Activated CD8-positive, alpha-beta memory T cell treated with anti-CD3 and anti-CD28 coated beads for 36 hours (primary cell): ENCODE data around the gene DNAJC17. TPM values are rescaled to one million over a fixed set of nuclear protein-coding genes. Genes with fewer than 3 reads are reported as not detected.

Experiments used
- CTCF ChIA-PET: fragments of 350-600 bp; sonication (Branson Sonifier 250); formaldehyde crosslinking; loops from one replicate; lab custom pipeline; 2021; ENCODE audit warnings: antibody characterized with exemption; lab: Charles Lee
- POLR2A ChIA-PET: fragments of 350-600 bp; sonication (Branson Sonifier 250); formaldehyde crosslinking; loops from one replicate; lab custom pipeline; 2021; ENCODE audit warnings: antibody characterized with exemption; lab: Charles Lee
- total RNA-seq, 2 experiments: library from RNA; stranded (reverse); gene quantifications; one replicate each; pipeline ENCODE4 v1.2.3, GENCODE V29; 2021

DNAJC17 gene
- total RNA-seq, 2 experiments from 2014 or later: 44.9 to 48.1 TPM

DNA sequence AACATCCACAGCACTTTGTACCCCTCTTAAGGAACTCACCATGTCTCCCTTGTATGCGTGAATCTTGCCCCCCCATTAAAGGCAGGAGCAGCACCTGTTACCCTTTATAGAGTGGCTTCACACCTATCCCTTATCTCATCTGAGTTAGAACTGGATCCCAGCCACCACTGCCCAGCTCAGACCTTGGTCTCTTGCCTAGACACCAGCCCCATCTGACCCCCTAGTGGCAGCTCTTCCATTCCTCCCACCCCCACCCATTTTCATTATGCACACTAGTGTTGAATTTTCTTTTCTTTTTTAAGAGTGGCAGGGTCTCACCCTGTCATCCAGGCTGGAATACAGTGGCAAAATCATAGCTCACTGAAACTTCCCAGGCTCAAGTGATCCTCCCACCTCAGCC is 3.6 kb downstream of the DNAJC17 start:
- ChIA-PET POLR2A (interaction anchor here (0.6 kb wide), 1 partner anchor 27 kb away, joined by 4 read pairs; no protein-coding TSS in a partner anchor), CTCF (interaction anchor here (0.7 to 1.5 kb wide), 3 partner anchors 10 to 18 kb away, joined by 3 to 4 read pairs (median 3); no protein-coding TSS in a partner anchor)

DNA sequence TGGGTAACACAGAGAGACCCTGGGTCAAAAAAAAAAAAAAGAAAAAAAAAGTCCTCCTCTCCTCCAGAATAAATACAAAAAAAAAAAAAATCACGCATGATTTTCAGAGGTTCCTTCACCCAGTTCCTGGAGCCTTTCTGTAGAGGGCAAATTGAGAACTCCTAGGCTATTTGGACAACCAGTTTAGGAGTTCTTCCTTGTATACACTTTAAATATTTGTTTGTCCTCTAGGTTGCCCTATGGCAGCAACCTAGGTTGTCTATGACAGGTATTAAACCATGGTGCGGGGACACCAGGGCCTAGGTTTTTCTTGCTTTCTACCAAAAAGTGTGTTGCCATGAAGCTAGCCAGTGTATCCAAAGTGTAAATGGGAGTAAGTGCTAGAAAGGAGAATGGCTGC is 4.2 kb downstream of the DNAJC17 start:
- POLR2A ChIA-PET: no interaction called here
- CTCF ChIA-PET: interaction anchor here (0.7 kb wide), 1 partner anchor 17 kb away, joined by 4 read pairs; no protein-coding TSS in a partner anchor

DNA sequence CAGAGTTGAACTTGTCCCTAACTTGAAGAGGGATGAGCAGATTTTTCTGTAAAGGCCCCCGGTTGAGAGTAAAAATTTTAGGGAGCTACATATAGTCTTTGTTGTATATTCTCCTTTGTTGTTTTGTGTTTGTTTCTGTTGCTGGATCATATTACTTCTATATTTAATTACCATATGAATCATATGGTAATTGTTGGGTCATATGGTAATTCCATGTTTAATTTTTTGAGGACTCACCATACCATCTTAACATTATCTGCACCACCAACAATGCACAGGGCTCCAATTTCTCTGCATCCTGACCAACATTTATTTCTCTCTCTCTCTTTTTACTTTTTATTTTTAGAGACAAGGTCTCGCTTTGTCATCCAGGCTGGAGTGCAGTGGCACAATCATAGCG is 7.8 kb downstream of the DNAJC17 start:
- CTCF ChIA-PET: no interaction called here
- POLR2A ChIA-PET: no interaction called here

DNA sequence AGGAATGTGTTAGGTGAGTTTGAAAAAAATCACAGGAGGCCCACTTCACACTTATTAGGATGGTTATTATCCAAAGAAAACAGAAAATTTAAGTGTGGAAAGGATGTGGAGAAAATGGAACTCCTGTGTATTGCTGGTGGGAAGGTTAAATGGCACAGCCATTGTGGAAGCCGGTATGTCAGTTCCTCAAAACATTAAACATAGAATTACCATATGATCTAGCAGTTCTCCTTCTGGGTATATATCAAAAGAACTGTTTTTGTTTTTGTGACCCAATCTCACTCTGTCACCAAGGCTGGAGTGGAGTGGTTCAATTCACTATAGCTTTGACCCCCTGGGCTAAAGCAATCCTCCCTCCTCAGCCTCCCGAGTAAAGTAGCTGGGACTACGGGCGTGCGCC is 10.8 kb downstream of the DNAJC17 start:
- CTCF ChIA-PET: no interaction called here
- POLR2A ChIA-PET: no interaction called here

DNA sequence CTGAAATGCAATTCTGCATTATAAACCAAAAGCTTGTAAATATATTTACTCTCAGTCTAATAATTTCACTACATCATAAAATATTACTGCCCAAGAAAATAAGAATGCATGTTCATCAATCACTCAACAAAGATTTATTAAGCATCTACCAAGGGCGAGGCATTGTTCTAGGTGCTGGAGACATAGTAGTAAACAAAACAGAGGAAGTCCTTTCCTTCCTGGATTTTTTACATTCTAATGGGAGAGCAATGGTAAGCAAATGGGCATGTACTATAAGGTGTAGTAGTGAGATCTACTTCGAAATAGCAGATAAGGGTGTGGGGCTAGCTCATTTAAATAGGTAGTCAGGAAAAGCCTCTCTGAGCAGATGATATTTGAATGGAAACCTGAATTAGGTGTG is 11.2 kb downstream of the DNAJC17 start:
- CTCF ChIA-PET: no interaction called here
- POLR2A ChIA-PET: no interaction called here

DNA sequence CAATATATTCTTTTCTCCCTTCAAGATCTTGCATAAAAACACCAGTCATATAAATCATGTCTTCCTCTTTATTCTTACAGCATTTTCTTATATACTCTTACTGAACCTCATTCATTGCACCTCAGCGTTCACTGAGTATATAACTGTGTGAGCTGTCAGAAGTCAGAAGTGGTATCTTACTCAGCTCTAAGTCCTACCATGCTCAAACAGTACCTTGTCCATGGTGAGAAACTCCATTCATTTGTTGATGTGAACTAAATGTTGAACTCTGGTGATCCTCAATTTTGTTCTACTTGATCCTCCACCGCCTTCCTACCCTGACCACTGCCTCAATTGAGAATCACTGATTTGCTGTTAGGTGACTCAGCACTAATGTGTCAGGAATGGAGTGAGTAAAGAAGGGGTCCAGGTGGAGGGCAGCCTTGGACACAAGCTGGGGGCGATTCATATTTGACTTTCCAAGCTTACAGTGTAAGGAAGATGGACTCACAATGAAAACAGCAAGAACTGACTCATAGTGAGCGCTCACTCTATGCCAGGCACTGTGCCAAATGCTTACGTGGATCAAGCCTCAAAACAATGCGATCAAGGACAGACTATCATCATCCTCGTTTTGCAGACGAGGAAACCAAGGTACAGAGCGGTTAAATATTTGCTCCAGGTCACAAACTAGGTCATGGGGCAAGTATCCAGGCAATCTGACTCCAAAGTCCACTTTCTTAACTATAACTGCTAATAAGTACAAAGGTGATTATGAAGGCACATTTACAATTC is 13.9 kb downstream of the DNAJC17 start:
- ChIA-PET POLR2A (no interaction called here), CTCF (interaction anchor here (0.6 to 1.4 kb wide), 3 partner anchors 10 to 90 kb away, joined by 3 to 5 read pairs (median 3); no protein-coding TSS in a partner anchor)

DNA sequence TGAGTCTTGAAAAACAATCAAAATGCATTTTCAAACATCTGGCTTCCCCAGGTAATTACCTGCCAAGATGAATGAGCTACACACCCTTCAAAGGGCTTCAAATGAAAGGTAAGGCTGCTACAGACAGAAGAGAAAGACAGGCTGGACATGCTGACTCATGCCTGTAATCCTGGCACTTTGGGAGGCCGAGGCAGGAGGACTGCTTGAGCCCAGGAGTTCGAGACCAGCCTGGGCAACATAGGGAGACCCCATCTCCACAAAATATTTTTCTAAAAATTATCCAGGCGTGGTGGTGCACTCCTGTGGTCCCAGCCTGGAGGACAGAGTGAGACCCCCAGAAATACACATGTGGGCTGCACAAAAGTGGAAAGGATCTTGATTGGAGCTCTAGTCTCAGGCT is 14.9 kb downstream of the DNAJC17 start:
- ChIA-PET POLR2A (no interaction called here), CTCF (interaction anchor here (1.2 to 1.5 kb wide), 2 partner anchors 10 to 23 kb away, joined by 4 to 5 read pairs; partner anchors contain the start of gene C15orf62)

DNA sequence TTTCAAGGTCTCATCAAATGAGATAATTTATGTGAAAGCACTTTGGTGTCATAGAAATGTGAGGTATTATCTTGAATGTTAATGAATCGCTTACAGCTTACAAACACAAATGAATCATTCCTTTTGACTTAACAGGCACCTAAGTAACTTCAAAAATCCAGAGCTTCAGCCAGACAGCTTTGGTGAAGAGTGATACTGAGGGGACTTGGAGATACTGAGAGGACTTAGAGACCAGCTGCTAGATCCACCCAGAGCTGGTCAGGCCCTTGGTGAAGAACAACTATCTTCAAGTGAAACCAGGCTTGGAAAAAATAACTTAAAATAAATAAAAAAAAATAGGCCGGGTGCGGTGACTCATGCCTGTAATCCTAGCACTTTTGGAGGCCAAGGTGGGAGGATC is 16.6 kb downstream of the DNAJC17 start:
- POLR2A ChIA-PET: no interaction called here
- CTCF ChIA-PET: interaction anchor here (0.8 to 1.0 kb wide), 2 partner anchors 12 to 15 kb away, joined by 3 read pairs; no protein-coding TSS in a partner anchor

DNA sequence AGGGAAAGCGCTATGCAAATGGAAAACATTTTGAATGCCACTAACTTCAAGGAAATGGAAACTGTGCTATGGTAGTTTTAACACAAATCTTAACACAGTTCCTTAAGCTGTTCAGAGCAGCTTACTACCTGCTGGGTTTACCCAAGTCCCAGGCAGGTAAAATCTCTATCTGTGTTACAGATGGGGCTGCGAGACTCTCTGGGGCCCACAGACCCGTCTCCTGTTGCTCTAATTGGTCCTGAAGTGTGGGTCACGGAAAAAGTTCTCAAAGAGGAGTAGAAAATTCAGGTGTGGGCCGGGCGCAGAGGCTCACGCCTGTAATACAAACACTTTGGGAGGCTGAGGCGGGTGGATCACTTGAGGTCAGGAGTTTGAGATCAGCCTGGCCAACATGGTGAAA is 17.3 kb downstream of the DNAJC17 start:
- CTCF ChIA-PET: interaction anchor here (1.0 kb wide), 1 partner anchor 16 kb away, joined by 3 read pairs; no protein-coding TSS in a partner anchor
- POLR2A ChIA-PET: no interaction called here

DNA sequence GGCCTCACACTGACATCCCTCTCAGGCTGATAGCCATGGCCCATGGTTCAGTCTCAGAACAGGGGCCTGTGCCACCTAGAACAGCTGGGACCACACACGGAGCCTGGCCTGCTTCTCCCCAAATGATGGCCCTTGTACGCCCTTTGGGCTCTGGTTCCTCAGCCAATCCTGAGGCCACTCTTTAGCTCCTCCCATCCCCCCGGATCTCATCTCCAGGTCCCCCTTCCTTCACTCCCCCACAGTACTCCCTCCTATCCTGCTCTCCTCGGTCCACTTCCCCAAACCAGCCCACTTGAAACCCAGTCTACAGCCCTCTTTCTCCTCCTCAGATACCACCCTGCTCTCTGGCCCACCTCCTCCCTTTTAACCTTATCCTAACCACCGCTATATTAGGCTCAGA is 18.2 kb downstream of the DNAJC17 start:
- ChIA-PET POLR2A (interaction anchor here (0.6 kb wide), 1 partner anchor 48 kb away, joined by 3 read pairs; no protein-coding TSS in a partner anchor), CTCF (interaction anchor here (1.5 kb wide), 1 partner anchor 15 kb away, joined by 3 read pairs; no protein-coding TSS in a partner anchor)

DNA sequence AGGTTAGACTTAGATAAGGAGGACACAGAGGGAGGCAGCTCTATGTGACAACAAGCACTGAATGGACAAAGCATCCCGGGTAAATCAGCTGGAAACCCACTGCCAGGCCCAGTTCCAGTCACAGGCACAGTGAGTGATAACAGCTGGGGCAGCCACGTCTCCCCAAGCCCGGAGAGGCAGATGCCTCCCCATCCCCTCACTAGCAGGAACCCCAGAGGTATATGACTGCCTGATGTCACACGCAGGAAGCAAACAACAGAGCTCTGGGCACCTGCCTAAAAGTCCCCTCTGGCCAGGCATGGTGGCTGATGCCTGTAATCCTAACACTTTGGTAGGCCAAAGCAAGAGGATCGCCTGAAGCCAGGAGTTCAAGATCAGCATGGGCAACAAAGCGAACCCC is 19.3 kb downstream of the DNAJC17 start:
- CTCF ChIA-PET: interaction anchor here (0.6 to 1.5 kb wide), 4 partner anchors 16 to 198 kb away, joined by 3 to 5 read pairs (median 4); no protein-coding TSS in a partner anchor

DNA sequence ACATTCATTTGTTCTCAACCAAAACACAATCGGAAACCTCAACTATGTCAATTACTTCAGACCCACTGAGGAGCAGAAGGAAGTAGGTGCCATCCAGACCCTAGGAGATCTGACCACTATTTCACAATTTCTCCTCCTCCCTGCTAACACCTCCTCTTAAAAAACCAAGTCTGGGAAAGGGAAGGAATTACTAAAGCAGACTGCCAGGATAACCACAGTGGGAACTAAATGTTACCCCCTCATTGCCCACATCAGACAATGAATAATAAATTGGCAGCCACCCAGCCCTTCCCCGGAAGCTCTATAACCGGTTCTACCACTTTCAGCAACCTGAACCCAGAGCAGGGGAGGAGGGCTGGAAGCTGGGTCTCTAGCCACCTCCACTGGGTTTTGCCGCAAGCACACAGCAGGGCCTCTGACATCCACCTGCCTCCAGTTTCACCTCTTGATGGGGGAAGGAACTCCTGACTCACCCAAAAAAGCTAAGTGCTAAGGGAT is 19.9 kb downstream of the DNAJC17 start:
- POLR2A ChIA-PET: interaction anchor here (1.0 kb wide), 1 partner anchor 23 kb away, joined by 3 read pairs; no protein-coding TSS in a partner anchor
- CTCF ChIA-PET: interaction anchor here (0.6 to 1.1 kb wide), 3 partner anchors 15 to 198 kb away, joined by 3 to 5 read pairs (median 4); no protein-coding TSS in a partner anchor

More for the DNA sequence above, 19.3 kb downstream of the DNAJC17 start:
- POLR2A ChIA-PET: interaction anchor here (1.0 kb wide), 1 partner anchor 24 kb away, joined by 3 read pairs; no protein-coding TSS in a partner anchor

DNA sequence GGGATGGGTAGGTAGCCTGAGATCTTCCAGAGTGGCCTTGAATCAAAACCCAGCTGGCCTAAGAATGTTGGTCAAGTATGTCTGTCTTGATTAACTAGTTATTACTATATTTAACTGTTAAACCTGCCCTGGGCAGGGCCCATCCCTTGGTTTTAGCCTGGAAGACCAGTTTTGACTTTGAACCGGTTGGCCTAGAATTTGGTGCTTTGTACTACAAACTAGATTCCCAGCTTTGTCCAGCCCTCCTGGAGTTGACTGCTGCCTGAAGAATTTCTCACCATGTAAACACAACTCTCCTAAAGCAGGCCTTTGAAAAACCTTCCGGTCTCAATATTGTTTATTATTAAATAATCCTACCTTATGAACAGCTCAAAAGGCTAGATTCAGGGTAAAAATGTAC is 21.5 kb downstream of the DNAJC17 start:
- ChIA-PET CTCF (interaction anchor here (0.6 to 1.4 kb wide), 4 partner anchors 15 to 90 kb away, joined by 3 to 4 read pairs (median 4); partner anchors contain the start of genes C15orf62 and RAD51), POLR2A (interaction anchor here (0.6 kb wide), 1 partner anchor 1864 kb away, joined by 5 read pairs; no protein-coding TSS in a partner anchor)

DNA sequence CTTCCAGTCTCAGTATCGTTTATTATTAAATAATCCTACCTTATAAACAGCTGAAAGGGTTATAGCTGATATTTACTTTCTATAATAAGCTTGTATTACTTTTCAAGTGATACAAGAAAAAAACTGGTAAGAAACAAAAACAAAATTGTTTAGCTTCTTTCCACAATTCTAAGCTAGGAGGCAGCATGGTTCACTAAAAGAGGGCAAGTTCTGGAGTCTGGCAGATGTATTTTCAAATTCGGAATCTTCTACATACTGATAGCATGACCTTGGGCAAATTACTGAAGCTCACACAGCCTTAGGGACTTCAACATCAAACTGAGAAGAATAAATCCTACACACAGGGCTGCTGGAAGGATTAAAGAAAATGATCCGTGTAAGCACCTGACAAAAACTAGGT is 22.1 kb downstream of the DNAJC17 start:
- ChIA-PET CTCF (interaction anchor here (1.0 to 1.4 kb wide), 3 partner anchors 15 to 90 kb away, joined by 3 to 4 read pairs (median 4); partner anchors contain the start of genes C15orf62 and RAD51), POLR2A (no interaction called here)

DNA sequence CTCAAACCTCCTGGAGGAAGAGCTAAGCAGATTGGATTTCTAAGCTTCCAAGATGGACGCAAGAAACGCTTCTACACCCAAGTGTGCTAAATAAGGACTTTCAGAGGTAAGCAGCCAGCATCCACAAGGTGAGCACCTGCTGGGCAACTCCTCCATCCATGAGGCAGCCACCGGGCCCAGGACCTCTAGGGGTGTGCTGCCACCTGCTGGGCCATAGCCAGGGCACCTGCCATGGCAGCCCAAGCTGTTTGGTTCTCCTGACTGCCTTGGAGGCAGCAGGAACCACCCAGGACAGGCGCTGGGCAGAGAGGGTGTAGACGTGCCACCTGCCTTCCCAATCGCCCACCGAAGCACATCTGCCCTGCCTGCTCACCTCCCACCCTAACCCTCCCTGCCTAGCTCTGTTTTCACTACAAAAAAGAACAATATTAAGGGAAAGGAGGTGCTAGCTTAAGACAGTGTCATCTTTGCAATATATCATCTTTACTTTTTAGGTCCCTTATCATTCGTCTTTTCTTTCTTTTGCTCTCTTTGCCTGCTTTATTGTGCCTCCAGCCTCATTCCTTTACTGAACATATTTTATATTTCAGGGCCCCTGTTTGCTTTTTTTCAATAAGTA is 24.6 kb downstream of the DNAJC17 start:
- ChIA-PET POLR2A (interaction anchor here (0.5 kb wide), 1 partner anchor 221 kb away, joined by 4 read pairs; no protein-coding TSS in a partner anchor), CTCF (interaction anchor here (0.6 to 1.6 kb wide), 15 partner anchors 9 to 103 kb away, joined by 3 to 13 read pairs (median 4); partner anchors contain the start of genes DNAJC17, GCHFR, RAD51 and ZFYVE19)

DNA sequence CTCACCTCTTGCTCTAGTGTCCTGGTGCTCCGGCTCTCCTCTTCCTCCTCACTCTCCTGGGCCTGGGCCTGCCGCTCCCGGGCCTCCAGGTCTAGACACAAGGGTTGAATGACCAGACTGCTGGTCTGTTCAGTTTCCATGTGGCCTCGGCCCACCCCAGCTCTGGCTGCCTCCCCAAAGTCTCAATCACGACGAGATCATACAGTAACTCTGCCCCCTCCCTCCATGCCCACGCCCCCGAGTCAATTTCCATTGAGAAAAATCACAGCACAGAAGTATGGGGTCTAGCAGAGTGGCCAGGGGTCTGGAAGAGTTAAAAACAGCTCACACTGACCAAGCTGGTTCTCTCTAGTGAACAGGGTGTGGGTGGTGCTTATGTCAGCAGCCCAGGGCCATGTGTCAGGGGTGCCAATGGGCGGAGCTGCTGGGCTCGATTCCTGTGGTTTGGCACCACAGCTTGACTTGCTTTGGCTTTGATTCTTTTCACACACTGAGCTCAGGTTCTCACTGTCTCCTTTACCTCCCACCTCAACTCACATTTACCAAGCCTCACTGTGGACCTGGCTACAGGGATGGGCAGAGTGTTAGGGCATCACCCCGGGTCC is 30.6 kb downstream of the DNAJC17 start:
- POLR2A ChIA-PET: interaction anchor here (0.6 to 1.0 kb wide), 3 partner anchors 27 to 33 kb away, joined by 3 to 5 read pairs (median 4); partner anchors contain the start of gene ZFYVE19
- CTCF ChIA-PET: interaction anchor here (0.5 to 2.1 kb wide), 3 partner anchors 12 to 98 kb away, joined by 3 to 6 read pairs (median 3); partner anchors contain the start of gene GCHFR

DNA sequence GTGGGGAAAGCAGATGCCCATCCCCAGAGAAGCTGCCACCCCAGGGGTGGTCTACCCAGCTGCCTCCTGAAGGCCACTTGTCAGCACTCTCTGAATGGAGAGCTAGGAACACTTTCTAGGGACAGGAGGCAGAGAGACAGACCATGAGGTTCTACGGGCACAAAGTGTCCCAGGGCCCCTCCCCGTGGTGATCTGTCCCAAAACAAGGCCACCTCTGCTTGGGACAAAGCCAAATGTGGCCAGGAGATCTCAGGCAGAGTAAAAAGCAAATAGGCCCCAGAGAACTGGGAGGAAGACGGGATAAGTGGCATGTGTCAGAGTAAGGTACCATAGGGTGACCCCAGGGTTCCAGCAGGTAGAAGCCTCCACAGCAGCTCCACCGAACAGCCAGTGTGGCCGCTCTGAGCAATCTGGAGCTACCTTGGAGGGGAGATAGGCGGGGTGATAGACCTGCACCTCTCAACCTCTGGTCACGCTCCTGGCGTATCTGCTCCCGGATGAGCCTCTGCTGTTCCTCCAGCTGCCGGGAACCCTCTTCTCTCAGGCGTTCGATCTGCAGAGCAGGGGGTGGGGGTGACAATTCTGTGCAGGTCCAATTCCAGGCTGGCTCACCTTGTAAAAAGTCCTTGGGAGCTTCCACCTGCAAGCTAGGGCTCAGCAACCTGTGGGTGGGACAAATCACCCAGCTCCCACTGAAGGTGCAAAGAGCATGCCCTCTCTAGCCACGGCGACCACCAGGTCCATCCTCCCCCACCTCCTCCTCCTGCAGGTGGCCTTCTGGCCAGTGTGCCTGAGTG is 31.3 kb downstream of the DNAJC17 start:
- CTCF ChIA-PET: interaction anchor here (1.5 to 2.1 kb wide), 2 partner anchors 11 to 97 kb away, joined by 3 to 6 read pairs; partner anchors contain the start of gene GCHFR
- POLR2A ChIA-PET: interaction anchor here (0.8 kb wide), 1 partner anchor 31 kb away, joined by 3 read pairs; the partner anchor contains the start of gene ZFYVE19
